HG03095 (cell line): ENCODE results near the gene AKR1B15.
"Not testable (repeated sequence)": the region's sequence is repeated elsewhere in the genome, so short reads cannot be mapped to it uniquely, and the experiment has no call there.

Experiments used
- ATAC-seq: cut with Tn5 transposase; IDR thresholded peaks from one replicate; pipeline ENCODE4 v1.9.1; 2021; ENCODE audit warnings: moderate library complexity; ENCODE audit not compliant: unreplicated experiment

The AKR1B15 gene

GRCh38 chr7:134548877-134549276 is at the start of gene AKR1B15:
Gene AKR1B15, plus strand, starts transcription at chr7:134549110. Its CDS starts 15,510 bp downstream, at chr7:134564620.
- ATAC-seq = peak; percentile 96

GRCh38 chr7:134500406-134500805 is 48.5 kb upstream of the AKR1B15 start:
- ATAC-seq = no peak

GRCh38 chr7:134500982-134501381 is 47.9 kb upstream of the AKR1B15 start:
- no peak for ATAC-seq

- ATAC-seq = no peak
Measured at GRCh38 chr7:134502463-134503371, 46.2 kb upstream of the AKR1B15 start.

DNA sequence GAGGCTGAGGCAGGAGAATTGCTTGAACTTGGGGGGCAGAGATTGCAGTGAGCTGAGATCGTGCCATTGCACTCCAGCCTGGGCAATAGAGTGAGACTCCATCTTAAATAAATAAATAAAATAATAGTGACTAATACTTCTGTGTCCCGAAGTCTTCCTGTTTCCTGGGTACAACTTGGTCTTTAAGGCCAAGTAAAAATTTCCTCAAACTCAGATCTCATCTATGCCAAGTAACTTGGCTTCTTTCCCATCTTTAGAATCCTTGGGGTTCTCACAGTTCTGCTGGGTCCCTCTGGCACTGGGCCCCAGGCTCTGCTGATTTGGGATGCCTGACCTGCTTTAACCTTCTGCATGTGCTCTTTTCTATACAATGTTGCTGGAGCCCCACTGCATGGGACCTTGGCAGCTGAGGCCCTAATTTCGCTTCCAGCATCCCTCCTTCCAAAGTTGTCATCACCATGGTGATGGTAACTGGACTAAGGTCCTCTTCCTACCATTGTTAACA is 44.2 kb upstream of the AKR1B15 start:
- ATAC-seq = no peak

GRCh38 chr7:134505856-134506255 is 43.1 kb upstream of the AKR1B15 start:
- no peak for ATAC-seq

DNA sequence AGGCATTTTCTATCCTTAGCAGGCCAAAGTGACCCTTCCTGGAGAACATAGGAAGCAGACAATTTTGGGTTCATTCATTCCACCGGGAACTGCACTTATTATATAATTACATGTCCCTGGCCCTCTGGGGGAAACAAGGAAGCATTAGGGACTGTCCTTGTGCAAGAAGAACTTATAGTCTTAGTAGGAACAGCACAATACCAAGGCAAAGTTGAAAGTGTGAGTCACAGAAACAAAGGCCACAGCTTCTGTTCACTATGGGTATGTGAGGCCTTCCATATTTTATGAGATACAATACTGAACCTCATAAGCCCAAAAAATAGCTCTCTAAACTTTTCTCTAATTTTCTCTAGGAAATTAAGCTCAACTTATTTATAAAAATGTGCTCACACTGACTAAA is 39.9 kb upstream of the AKR1B15 start:
- ATAC-seq = no peak

DNA sequence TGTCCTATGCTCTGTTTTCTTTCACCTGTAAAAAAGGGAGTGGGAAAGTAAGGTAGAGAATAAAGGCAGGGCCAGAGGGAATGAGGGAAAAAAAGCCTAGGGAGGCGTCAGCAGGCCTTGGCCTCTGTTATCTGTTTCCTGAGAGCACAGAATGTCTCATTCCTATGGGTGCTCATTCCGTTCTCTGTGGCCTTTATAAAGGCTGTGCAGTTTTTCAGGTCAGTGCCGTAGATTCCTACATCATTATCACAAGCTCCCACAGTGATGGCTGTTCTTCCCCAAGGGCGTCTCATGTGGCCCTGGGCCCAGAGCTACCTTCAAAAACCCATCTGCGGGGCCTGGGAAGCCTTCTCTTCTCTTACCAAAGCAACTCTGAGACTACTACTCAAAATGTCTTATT is 38.3 kb upstream of the AKR1B15 start:
- ATAC-seq = no peak

DNA sequence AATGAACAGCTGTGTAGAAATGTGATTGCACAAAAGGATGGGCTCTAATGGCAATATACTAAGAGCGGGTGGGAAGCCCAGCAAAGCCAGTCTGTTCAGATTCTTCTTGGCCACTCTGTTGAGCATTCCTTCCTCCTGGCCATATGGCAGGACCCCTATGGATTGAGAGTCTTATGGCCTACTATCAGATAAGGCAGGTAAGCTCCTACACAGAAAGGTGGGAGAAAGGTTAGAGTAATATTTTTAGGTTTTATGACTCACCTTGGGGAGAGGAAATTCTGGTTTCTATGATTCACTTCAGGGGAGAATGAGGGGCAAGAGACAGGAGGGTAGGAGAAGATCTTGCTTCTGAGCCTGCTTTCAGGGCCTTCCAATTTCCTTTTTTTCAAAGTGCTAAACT is 36.6 kb upstream of the AKR1B15 start:
- ATAC-seq = no peak

- ATAC-seq = no peak
Measured at GRCh38 chr7:134513169-134513752, 35.6 kb upstream of the AKR1B15 start.

DNA sequence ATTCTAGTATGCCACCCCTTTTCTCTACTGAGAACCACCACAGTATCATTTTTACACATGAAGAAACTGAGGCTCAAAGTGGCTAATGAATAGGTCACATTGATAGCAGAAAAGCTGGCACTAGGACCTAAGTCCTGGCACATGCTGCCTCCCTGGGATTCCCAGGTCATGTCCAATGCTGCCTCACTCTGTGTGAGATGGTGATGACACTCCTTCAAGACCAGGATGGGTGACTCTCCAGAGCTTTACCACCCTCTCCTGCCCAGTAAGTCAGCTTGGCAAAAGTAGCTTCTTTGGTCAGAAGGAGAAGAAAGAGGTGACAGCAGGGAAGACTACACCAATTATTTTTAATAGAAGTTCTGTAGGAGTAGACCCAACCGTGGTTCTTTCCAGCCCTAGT is 34.8 kb upstream of the AKR1B15 start:
- no peak for ATAC-seq

DNA sequence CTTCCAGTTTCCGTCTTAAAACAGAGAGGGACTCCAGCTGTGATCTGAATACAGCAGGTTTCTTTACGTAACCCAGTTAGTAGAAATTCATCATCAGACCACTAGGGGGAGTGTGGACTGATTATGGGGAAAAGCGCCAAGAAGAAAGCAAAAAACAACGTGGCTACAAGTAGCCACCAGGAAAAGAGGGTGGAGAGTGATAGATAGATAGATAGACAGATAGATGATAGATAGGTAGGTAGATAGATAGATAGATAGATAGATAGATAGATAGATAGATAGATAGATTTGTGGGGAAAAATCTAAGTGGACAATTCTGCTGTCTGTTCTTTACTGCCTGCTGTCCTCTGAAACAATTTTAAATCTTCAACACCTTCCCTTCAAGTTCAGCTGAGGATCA is 34.2 kb upstream of the AKR1B15 start:
- ATAC-seq = peak; percentile 53

- no peak for ATAC-seq
Measured at GRCh38 chr7:134515569-134516468, 33.1 kb upstream of the AKR1B15 start.

DNA sequence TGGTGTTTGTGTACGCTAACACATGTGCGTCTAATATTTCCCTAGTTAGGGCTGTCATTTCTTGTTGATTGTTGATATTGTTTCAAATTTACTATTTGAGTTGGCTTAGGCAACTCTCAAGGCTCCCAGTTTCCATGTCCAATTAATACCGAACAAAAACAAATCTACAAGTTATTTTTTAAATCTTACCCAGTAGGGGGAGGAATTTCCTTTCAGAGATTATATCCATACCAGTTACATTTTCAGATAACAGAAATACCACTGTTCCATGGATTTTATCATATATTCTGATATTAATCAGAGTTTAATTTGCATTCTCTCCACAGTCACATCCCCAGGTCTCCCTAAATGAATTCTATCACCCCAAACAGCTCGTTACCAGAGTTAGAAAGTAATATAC is 28.8 kb upstream of the AKR1B15 start:
- no peak for ATAC-seq

DNA sequence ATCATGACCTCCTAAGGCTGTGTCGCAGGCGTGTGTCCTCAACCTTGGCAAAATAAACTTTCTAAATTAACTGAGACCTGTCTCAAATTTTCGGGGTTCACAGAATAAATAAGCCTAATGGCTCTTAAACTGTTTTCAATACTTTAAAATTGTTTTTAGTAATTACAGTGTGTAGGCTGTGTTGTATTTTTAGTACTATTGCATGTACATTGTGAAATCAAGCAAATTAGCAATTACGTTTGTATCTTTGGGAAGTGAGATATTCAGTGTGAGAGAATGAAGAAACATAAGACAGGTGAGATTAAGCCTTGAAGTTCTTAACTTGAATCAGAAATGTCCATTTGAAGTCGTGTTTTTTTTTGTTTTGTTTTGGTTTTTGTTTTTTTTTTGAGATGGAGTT is 26.3 kb upstream of the AKR1B15 start:
- ATAC-seq = no peak

- not testable (repeated sequence) for ATAC-seq
Measured at GRCh38 chr7:134525449-134525848, 23.5 kb upstream of the AKR1B15 start.

- not testable (repeated sequence) for ATAC-seq
Measured at GRCh38 chr7:134526552-134527248, 22.2 kb upstream of the AKR1B15 start.

DNA sequence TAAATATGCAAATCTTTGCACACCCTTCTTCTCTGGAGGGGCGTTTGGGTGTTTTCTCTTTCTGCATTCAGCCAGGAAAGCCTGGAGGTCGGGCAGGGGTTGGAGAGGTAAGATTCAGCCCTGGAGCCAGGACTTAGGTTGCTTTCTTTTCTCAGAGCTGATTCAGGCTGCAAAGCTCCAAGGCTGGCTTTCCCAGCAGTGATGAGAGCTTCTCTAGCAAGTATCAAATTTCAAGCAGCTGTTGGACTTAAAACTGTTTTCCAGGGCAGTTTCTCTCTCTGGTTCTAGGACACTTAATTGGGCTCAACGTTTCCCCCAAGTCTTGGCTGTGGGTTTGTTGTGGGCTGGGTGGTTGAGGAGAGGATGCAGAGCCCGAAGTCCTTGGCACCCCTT is 20.9 kb upstream of the AKR1B15 start:
- no peak for ATAC-seq

- no peak for ATAC-seq
Measured at GRCh38 chr7:134528749-134529148, 20.2 kb upstream of the AKR1B15 start.

- ATAC-seq = no peak
Measured at GRCh38 chr7:134530460-134530859, 18.4 kb upstream of the AKR1B15 start.
